IPS-NIHi11 (cell line): ENCODE measurements around the gene LMF2.
"Not testable (repeated sequence)": the region's sequence is repeated elsewhere in the genome, so short reads cannot be mapped to it uniquely, and the experiment has no call there.

Experiments used
- DNase-seq: peaks from one replicate; pipeline ENCODE4 v3.0.0; 2012; ENCODE audit warnings: mixed read lengths, low spot score

The LMF2 gene

DNA sequence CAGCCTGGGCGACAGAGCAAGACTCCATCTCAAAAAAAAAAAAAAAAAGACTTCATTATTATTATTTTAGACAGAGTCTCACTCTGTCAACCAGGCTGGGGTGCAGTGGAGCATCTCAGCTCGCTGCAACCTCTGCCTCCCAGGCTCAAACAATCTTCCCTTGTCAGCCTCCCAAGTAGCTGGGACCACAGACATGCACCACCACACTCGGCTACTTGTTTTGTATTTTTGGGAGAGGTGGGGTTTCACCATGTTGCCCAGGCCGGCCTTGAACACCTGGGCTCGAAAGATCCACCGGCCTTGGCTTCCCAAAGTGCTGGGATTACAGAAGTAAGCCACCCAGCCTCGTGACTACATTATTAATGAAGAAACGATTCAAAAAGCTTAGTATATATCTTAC is 27.6 kb upstream of the LMF2 start:
- no peak for DNase-seq

DNA sequence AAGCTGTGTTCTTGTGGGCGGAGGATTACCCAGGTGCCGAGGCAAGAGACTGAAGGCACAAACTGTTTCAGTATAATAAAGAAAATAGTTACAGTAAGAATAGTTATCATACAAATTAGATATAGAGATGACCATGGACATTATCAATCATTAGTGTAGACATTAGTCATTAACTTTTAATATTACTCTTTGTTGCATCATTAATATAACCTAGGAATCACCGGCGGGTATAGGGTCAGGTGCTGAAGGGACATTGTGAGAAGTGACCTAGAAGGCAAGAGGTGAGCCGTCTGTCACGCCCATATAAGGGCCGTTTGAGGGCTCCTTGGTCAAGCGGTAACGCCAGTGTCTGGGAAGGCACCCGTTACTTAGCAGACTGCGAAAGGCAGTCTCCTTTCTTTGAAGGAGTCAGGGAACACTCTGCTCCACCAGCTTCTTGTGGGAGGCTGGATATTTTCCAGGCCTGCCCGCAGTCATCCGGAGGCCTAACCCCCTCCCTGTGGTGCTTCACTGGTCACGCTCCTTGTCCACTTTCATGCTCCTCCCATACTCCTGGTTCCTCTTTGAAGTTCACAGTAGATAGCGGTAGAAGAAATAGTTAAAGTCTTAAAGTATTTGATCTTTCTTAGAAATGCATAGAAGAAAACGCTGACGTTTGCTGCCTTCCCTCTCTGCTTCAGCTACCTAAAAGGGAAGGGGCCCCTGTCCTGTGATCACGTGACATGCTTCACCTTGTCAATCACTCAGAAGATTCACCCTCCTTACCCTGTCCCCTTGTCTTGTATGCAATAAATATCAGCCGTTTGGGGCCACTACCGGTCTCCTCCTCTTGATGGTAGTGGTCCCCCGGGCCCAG is 26.6 kb upstream of the LMF2 start:
- DNase-seq: not testable (repeated sequence)

DNA sequence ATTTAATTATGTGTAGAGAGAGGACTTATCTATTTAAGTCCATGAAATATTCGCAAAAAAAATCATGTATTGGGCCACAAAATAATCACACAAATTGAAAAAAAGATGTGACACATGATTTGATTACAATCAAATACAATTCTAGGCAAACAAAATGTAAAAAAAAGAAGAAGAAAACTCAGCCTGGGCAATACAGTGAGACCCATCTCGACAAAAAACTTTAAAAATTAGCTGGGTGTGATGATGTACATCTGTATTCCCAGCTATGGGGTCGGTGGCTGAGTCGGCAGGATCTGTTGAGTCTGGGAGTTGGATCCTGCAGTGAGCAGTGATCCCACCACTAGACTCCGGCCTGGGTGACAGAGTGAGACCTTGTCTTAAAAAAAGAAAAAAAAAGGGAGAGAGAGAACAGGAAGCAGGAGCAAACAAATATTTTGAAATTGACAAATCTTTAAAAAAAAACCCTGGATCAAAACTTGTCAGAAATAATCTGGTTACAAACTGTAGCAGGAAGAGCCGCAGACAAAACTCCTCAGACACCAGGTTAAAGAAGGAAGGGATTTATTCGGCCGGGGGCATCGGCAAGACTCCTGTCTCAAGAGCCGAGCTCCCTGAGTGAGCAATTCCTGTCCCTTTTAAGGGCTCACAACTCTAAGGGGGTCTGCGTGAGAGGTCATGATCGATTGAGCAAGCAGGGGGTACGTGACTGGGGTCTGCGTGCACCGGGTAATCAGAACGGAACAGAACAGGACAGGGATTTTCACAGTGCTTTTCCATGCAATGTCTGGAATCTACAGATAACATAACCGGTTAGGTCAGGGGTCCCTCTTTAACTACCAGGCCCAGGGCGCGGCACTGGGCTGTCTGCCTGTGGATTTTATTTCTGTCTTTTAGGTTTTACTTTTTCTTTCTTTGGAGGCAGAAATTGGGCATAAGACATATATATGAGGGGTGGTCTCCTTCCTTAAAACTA is 25.6 kb upstream of the LMF2 start:
- no peak for DNase-seq

DNA sequence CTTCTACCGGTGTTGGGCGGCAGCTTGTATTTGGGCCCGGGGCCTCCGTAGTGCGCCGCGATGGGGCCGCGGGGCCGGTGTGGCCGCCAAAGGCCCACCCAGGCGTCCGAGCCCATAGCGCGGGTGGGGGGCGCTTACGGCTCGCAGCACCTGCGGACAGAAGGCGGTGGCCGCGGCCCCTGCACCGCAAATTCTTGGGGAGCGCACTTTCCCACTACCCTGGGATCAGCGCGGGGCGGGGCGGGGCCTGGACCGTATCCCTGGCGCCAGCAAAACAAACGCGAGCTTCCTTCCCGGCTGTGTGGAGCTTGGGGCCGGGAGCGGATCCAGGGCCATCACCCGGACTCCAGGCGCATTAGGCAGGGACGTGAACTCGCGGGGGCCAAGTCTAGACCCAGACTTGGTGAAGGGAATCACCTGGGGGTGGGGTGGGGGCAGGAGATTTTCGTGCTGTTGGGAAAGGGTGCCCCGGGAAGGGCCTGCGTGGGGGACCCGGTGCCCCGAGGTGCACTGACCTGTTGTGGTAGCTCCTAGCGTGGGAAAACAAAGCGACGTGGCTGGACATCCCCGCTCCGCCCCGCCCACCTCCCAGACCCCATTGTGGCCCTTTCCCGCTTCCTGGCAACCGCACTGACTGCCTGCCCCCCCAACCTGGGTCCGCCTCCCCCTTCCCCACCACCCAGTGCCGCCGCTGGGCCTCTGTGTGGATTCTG is 24.6 kb upstream of the LMF2 start:
- peak; percentile 69 for DNase-seq

DNA sequence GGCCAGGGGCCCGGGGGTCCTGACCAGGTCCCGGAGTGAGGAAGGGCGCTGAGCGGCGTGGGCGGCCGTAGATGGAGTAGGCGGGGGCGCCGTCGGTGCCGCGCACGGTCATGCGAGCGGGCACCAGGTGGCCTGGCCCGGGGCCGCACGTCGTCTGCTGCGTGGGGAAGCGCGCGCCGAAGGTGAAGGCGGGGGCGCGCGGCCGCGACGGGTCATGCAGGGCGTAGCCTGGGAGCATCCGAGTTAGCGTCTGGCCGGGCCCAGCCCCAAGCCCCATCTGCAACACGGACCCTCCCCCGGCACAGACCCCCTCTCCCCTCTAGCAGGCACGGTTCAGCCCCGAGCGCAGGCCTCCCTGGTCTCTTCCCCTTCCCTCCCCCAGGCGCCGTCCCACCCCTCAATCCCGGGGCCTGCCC is 24.1 kb upstream of the LMF2 start:
- DNase-seq: peak; percentile 51

DNA sequence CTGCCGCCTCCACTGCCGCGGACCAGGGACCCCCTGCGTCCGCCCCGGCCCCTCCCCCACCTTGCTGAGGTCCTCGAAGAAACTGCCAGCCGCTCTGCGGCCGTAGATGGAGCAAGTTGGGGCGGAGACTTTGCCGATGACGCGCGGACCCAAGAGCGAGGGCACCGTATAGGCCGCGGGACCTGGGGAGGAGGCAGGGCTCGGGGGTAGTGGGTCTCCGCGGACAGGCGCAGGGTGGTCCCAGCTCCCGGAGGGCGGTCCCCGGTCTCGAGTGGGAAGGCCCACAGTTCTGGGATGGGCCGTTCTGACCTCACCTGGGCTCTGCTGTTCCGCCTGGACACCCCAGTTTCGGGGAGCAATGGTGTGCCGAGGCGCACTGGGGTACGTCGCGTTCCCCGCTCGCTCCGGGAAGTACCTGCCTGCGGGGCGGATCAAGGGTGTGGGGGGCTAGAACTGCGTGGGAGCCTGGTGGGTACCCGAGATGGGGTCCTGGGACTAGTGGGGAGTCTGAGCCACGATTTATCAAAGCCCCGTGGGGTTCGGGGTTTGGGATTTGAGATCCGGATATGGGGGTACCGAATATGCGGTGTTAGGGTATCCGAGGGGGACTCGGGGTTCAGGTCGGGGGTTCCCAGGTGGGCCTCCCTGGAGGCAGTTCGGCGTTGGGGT is 23.5 kb upstream of the LMF2 start:
- DNase-seq: peak; percentile 77

DNA sequence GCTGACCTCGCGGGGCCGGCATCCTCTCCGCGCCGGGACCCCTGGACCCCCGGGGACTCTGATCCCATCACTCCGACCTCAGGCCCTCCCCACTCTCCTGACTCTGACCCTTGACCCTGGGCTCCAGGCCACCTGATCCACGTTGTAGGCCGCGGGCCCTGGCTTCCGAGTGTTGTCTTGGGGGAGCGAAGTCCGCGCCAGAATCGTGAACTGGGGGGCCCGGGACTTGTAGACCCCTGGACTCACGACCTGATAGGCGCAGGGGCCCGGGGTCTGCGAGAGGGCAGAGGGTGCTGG is 23.0 kb upstream of the LMF2 start:
- peak; percentile 21 for DNase-seq

DNA sequence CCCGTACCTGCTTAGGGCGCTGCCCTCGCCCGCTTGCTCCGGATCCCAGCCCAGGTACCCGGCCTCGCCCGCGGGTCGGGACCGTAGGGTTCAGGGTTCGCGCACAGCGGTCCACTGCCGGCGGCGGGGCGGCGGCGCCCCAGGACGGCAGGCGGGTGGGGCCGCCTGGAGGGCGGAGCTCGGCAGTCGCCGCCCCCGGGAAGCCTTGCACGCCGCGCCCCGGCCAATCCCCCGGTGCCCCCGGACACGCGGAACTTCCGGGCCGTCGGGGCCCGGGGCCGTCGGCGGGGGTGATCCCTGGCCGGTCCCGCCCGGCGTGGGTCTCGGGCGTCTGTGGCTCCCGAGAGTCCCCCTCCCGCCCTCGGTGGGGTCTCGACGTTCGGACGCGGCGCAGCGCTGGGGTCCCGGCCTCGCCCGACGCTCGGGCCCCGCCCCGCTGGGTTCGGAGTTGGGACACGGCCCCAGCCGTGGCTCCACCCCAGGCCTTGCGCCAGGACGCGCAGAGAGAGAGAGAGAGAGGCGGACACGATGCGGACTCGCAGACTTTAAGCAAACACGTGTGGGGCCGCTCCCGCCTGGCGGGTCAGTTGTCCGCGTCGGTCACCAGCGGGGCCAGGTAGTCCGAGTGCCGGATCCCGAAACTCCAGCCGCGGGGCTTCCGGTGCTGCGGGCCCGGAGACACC is 22.5 kb upstream of the LMF2 start, which contains the start of gene TYMP:
TYMP (minus strand) TSS at position 116 of the 683 bp plus-strand sequence. CDS start 303 bp downstream, outside the sequence.
- no peak for DNase-seq

DNA sequence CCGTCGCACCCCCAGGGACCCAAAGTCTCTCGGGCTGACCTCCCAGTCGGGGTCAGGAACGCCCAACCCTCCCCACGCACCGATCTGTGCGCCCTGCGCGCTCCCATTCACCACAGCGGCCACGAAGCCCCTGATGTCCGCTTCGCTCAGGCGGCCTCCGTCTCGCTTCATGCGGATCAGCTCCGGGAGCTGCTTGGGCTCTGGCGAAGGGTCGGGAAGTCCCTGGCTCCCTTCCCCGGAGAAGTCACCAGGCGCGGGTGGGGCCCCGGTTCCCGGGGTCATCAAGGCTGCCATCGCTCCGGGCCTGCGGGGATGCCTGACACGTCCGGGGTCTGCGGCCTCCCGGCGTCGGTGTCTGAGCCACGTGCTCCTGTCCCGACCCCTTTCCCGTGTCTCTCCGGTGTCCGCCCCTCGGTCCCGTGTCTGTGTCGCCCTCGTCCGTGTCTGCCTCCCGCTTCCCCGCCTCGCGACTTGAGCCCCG is 22.0 kb upstream of the LMF2 start:
- no peak for DNase-seq

DNA sequence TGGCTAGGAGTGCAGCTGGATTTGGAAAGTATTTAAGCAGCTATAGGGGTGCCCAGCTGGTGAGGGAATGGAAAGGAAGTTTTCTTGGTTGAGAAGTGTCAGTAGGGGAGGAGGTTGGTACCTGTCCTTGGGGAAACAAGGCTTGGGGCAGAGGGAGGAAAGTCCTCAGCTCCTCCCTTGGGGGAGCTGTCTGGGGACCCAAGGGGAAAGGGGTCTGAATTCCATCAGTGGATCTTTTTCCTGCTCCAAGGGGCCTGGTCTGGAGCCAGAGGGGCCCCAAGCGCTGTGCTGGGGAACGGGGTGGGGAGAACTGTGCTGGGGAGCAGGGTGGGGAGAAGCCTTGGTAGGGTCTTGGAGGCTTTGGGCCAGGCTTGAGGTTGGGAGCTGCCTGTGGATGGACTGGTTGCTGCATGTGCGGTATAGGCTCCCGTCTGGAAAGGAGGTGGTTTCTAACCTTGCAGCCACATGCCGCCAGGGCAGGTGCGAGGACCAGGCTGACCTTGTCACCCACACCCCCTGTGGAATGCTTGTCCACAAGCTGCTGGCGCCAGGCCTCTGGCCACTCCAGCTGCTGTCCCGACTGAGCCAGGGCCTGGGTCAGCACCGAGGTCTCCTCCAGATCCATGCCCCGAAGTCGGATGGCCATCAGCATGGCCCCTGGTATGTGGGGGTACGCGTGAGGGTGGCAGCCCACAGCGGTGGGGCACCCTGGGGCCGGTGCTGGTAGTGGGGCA is 21.3 kb upstream of the LMF2 start:
- no peak for DNase-seq

DNA sequence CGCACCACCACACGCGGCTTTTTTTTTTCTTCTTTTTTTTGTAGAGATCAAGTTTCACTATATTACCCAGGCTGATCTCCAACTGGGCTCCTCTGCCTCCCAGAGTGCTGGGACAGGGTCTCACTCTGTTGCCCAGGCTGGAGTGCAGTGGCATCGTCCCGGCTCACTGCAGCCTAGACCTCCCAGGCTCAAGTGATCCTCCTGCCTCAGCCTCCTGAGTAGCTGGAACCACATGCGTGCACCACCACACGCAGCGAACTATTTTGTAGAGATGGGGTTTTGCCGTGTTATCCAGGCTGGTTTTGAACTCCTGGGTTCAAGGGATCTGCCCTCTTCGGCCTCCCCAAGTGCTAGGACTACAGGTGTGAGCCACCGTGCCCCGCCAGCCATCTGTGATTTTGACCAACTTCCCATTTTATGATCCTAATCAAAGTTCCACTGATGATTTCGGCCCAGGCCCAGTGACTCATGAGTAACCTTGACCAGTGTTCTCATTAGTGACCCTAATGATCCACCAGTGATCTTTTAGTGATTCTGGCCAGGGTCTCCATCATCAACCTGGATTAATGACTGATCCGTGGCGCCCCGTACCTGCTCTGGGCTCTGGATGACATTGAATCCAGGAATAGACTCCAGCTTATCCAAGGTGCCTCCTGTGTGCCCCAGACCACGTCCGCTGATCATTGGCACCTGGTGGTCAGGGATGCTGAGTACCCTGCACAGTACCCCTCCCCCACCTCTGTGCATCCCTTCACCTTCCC is 20.6 kb upstream of the LMF2 start:
- DNase-seq: no peak

DNA sequence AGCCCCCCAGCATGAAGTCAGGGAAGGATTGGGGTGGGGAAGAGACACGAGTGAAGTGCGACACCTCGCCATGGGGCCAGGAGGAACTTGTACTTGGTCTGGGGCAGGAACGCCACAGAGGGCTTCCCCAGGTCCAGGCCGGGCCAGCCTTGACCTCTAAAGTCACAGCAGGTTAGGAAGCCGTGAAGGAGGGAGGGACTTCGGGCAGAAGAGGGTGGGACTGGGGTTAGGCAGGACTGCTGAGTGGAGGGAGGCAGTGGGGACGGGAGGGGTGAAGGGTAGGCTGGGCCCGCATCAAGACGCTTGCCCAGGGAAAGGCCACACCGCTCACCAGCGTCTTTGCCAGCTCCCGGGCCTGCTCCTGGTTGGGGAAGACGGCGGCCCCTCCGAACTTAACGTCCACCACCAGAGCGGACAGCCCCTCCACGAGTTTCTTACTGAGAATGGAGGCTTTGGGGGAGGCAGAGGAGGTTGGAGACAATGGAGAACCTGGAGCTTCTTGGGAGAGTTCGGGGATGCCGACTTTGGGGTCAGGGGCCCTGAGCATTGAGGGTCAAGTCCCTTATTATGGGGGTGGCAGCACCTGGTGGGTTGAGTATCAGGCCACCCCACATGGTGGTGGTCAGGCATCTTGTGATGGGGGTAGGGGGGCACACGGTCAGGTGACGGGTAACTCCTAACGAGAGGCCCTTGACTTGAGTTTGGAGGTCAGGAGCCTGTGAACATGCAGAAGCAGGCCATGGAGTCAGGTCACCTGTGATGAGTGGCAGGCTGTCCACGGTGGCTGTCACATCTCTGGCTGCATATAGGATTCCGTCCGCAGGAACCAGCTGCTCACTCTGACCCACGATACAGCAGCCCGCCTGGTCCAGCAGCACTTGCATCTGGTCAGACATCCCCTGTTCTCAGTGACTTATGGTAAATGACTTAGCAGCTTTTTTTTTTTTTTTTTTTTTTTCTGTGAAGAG is 19.6 kb upstream of the LMF2 start:
- peak; percentile 71 for DNase-seq

DNA sequence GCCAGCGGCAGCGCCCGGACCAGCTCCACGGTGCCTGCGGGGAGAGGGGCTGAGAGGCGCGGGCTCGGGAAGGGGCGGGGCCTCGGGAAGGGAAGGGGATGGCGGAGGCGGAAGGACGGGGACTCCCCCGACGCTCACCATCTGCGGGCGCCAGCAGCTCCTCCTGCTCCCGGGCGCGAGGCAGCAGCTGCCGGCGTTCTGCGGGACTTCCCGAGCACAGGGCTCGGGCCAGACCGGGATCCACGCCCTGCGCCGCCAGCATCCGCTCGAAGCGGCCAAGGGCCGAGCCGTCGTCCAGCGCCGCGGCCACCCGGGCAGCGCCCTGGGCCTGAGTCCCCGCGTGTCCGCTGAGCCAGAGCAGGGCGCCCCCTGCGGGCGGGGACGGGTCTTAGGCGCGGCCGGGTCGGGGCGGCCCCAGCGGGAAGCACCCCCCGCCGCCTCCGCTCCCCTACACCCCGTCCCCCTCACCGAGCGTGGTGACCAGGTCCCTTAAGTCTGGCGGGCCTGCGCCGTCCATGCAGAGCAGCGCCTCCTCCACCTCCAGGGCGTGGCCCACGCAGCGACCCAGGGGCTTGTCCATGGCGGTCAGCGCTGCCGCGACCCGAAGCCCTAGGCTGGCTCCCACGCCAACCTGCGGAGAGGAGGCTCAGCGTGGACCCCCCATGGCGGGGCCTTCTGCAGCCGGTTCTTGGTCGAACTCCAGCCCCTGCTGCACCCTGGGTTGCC is 18.8 kb upstream of the LMF2 start:
- peak; percentile 85 for DNase-seq

DNA sequence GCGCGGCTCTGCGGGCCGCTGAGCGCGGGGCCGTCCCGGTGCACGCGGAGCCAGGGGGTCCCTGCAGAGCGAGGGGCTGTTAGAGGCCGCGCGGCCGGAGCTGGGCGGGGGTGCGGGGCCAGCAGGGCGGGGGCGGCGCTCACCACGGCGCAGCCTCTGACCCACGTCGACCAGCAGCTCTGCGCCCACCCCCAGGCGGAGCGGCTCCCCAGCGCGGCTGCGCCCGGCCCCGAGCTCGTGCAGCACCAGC is 18.3 kb upstream of the LMF2 start:
- DNase-seq: no peak

DNA sequence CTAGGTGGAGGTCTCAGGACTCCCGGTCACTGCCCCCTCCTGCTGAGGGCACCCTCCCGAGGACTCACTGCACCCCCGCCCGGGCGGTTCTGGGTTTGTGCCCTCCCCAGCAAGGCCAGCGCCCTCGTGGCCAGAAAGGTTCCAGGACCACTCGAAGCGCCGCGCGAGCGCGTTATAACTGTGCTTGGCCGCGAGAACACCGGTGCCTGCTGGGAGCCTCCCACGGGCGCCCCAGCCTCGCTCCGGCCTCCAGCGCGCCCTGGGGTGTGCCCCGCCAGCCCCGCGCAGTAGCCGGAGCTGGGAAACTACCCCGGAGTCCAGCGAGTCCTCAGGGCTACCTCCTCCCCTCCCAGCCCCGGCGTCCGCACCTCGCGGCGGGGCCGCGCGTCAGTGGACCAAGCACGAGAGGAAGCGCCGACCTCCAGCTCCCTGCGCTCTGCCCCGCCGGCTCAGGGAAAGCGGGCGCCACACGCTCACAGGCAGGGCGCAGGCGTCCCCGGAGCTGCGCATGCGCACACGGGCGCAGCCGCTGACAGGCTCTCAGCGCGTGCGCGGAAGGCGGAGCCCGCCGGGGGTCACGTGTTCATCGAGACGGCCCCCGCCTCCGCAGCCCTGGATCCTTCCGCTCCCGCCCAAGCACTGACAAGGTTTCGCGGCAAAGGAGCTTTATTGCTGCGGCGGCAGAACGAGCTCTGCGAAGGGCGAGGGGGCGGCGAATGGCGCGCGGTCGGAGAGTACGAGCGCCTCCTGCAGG is 17.8 kb upstream of the LMF2 start, which contains the start of gene SCO2:
SCO2 (minus strand) TSS at position 495 of the 754 bp plus-strand sequence. CDS start 1,187 bp downstream, outside the sequence.
- DNase-seq: peak; percentile 99

DNA sequence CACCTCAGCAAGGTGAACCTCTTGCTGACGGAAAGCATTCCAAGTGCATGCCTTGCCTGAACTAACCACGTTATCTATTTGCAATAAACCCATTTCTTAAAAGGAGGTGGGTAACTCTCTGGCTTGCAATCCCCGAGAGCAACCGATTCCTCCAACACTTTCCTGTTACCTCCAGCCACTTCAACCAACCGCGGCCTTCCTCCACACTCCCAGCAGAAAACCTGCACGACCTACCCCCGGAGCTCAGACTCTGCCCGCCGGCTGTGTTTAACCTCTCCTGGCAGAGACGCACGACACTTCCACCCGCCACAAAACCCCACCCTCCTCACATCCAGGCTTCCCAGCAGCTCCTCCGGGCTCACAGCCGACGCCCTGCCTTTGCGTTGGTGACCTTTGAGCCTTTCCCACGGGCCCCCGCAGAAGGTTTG is 17.2 kb upstream of the LMF2 start:
- no peak for DNase-seq
